Adipocyte (in vitro differentiated cells): ENCODE measurements around the gene SPTSSB.

Source experiments
- DNase-seq: peaks from one replicate; pipeline ENCODE4 v3.0.0-alpha.2; 2015; ENCODE audit warnings: low read depth
- H3K27me3 ChIP-seq: replicated peaks from 2 replicates; pipeline ENCODE4 v1.7.0; 2013; ENCODE audit warnings: mild to moderate bottlenecking, low read length, moderate library complexity; ENCODE audit not compliant: control insufficient read depth, insufficient read depth
- H3K36me3 ChIP-seq: 2 replicates; pipeline ENCODE4 v1.7.0; 2013; ENCODE audit warnings: low read length, mild to moderate bottlenecking, moderate library complexity; ENCODE audit not compliant: control insufficient read depth, insufficient read depth, severe bottlenecking
- H3K4me1 ChIP-seq: 2 replicates; pipeline ENCODE4 v1.7.0; 2013; ENCODE audit warnings: mild to moderate bottlenecking, low read length, moderate library complexity; ENCODE audit not compliant: control insufficient read depth, insufficient read depth
- H3K4me3 ChIP-seq: 2 replicates; pipeline ENCODE4 v1.7.0; 2013; ENCODE audit warnings: mild to moderate bottlenecking, low read length, moderate library complexity
- H3K9ac ChIP-seq: 2 replicates; pipeline ENCODE4 v1.7.0; 2013; ENCODE audit warnings: mild to moderate bottlenecking, low read length, moderate library complexity
- H3K9me3 ChIP-seq: 2 replicates; pipeline ENCODE4 v1.7.0; 2013; ENCODE audit warnings: mild to moderate bottlenecking, low read length, moderate library complexity; ENCODE audit not compliant: control insufficient read depth

Gene SPTSSB

DNA sequence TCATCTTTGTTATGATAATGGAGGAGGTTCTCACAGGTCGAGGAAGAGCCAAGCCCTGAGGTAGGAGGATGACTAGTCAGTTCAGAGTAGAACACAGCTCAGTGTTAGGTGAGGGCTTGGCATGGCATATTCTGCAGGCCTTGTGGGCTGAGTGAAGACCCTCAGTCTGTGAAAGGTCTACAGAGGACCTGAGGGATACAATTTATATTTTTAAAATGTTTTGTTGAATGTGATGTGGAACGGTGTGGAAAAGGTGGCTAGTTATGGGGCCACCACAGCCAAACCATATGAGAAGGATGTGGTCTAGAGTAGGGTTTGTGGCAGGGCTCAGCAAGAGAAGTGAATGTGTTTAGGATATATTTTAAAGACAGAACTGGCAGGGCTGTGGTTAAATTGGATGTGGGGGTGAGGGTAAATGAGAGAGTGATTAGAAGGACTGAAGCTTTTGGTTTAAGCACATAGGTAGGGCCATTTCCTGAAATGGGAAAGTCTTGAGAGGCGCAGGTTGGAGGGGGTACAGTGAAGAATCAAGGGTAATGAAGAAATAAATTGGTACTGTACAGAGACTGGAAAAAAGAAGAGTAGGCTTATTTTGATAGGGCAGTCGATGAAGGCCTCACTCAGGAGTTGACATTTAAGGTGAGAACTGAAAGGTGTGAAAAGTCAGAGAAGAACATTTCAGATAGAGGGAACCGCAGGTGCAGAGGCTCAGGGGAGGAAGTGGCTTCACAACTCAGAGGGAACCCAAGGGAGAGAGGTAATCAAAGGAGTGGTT, 60.5 kb downstream of the SPTSSB start:
- H3K9ac ChIP-seq: no peak overlapping the region
- H3K4me3 ChIP-seq: no peak overlapping the region
- H3K4me1 ChIP-seq: no peaks in the 10 kb centered on the region
- no peaks in the 10 kb centered on the region for H3K27me3 ChIP-seq
- H3K9me3 ChIP-seq: peaks cover 13% of the 10 kb centered on the region
- H3K36me3 ChIP-seq: no peaks in the 10 kb centered on the region
- DNase-seq: no peak

DNA sequence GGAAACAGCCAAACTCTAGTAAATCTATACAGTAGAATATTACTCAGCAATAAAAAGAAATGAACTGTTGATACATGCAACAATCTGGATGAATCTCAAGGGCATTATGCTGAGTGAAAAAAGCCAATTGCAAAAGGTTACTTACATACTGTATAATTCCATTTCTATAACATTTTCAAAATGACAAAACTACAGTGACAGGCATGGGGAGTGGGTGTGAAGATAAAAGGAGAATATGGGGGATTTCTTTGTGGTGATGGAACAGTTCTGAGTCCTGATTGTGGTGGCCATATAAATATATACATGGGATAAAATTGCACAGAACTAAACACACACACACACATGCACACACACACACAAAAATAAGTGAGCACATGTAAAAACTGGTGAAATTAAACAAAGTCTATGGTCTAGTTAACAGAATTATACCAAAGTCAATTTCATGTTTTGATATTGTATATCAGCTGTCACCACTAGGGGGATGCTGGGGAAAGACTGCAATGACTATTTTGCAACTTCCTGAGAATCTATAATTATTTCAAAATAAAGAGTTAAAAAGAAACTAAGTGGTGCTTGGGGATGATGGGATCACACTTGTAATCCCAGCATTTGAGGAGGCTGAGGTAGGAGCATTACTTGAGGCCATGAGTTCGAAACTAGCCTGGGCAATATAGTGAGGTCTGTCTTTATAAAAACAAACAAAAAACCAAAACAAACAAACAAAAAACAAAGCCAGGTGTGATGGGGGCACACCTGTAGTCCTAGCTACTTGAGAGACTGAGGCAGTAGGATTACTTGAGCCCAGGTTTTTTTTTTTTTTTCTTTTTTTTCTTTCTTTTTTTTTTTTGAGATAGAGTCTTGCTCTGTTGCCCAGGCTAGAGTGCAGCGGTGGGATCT, 66.0 kb downstream of the SPTSSB start:
- no peak overlapping the region for H3K4me3 ChIP-seq
- no peak overlapping the region for H3K9ac ChIP-seq
- H3K4me1 ChIP-seq: no peaks in the 10 kb centered on the region
- H3K27me3 ChIP-seq: no peaks in the 10 kb centered on the region
- no peaks in the 10 kb centered on the region for H3K36me3 ChIP-seq
- peaks cover 13% of the 10 kb centered on the region for H3K9me3 ChIP-seq
- peak; percentile 65 for DNase-seq

- H3K4me3 ChIP-seq: no peak overlapping the region
- H3K9me3 ChIP-seq: peaks cover 24% of the 10 kb centered on the region
- peaks cover 3% of the 10 kb centered on the region for H3K27me3 ChIP-seq
- no peaks in the 10 kb centered on the region for H3K36me3 ChIP-seq
- no peak overlapping the region for H3K9ac ChIP-seq
- no peak for DNase-seq
- no peaks in the 10 kb centered on the region for H3K4me1 ChIP-seq
Observed at GRCh38 chr3:161296814-161297213, 74.5 kb downstream of the SPTSSB start.

- Histone ChIP-seq H3K9ac (no peak overlapping the region), H3K9me3 (peaks cover 24% of the 10 kb centered on the region), H3K4me3 (no peak overlapping the region), H3K4me1 (no peaks in the 10 kb centered on the region), H3K36me3 (no peaks in the 10 kb centered on the region), H3K27me3 (peaks cover 3% of the 10 kb centered on the region)
- DNase-seq: no peak
Observed at GRCh38 chr3:161295325-161295724, 76.0 kb downstream of the SPTSSB start.
